Aorta (tissue), 5 donors: ENCODE measurements around the gene PTPRM. TPM values are rescaled to one million over a fixed set of nuclear protein-coding genes. Genes with fewer than 3 reads are reported as not detected.

ENCODE experiments used
- ATAC-seq: fragments of 200-7000 bp; cut with Tn5 transposase; one replicate; pipeline ENCODE4 v1.9.1; 2022; ENCODE audit warnings: moderate library complexity; ENCODE audit not compliant: low FRiP score
- DNase-seq, 2 donors: peaks; one replicate each; pipeline ENCODE4 v3.0.0-alpha.2; 2020
- H3K27ac ChIP-seq, 2 donors: one replicate each; pipeline ENCODE4 v1.5.1; 2013; ENCODE audit warnings: low read length in 2 of 2, mild to moderate bottlenecking in 2 of 2, moderate library complexity in 2 of 2, control low read depth in 1 of 2, inconsistent platforms in 1 of 2, low read depth in 1 of 2
- H3K27me3 ChIP-seq, 2 donors: one replicate each; pipeline ENCODE4 v1.6.1; 2013; ENCODE audit warnings: control low read depth in 1 of 2, low read length in 1 of 2, mild to moderate bottlenecking in 1 of 2, moderate library complexity in 1 of 2; ENCODE audit not compliant: insufficient read depth in 2 of 2, control insufficient read depth in 1 of 2
- H3K36me3 ChIP-seq, 2 donors: one replicate each; pipeline ENCODE4 v1.6.1; 2013; ENCODE audit warnings: control low read depth in 1 of 2, low read length in 1 of 2, mild to moderate bottlenecking in 1 of 2; ENCODE audit not compliant: insufficient read depth in 2 of 2, control insufficient read depth in 1 of 2
- H3K4me1 ChIP-seq, 2 donors: one replicate each; pipeline ENCODE4 v1.6.1; 2013; ENCODE audit warnings: low read length in 2 of 2, control low read depth in 1 of 2, mild to moderate bottlenecking in 1 of 2, moderate library complexity in 1 of 2; ENCODE audit not compliant: insufficient read depth in 2 of 2, control insufficient read depth in 1 of 2
- H3K4me3 ChIP-seq, 2 donors: one replicate each; pipeline ENCODE4 v1.5.1; 2013; ENCODE audit warnings: low read length in 2 of 2, control low read depth in 1 of 2, mild to moderate bottlenecking in 1 of 2
- H3K9me3 ChIP-seq: one replicate; pipeline ENCODE4 v1.6.1; 2013; ENCODE audit warnings: mild to moderate bottlenecking, low read length; ENCODE audit not compliant: control insufficient read depth
- WGBS, 2 donors: extraction: QIAGEN DNeasy Blood & Tissue Kit; methylation state at CpG; one replicate each; pipeline ENCODE4 v1.1.7; 2013; 5-methylcytosine and 5-hydroxymethylcytosine counted together
- intact Hi-C, 2 donors: fragments of 100-400 bp; cut with DNase I; formaldehyde crosslinking; loops; one replicate each; pipeline versions ENCODE4 v1.14.2 to v1.15.0; 2022
- polyA plus RNA-seq, 2 donors: library from polyadenylated mRNA; stranded (reverse); fragments of 200-250 nt; gene quantifications; one replicate each; pipeline ENCODE4 v1.2.3, GENCODE V29; 2013
- total RNA-seq, 2 donors: library from RNA; stranded (reverse); fragmentation: NEBNext Ultra II Directional; extraction: Animal tissue kit (Norgen Biotek cat#: 25700); gene quantifications; one replicate each; pipeline ENCODE4 v1.2.1, GENCODE V29; 2021
- donor health status: healthy with polysubstance abuse.
- donor health status: Bipolar disorder and iron deficiency.
- donor health status: DM: no; HTN: no; CAD: no.
- donor health status: DM: no; HTN: no; CAD: no.
- donor health status: DM: yes; HTN: yes; CAD: no.

The PTPRM gene
- total and polyA plus RNA-seq, 4 donors, result 10.6 to 98.9 (median 65.6) TPM

DNA sequence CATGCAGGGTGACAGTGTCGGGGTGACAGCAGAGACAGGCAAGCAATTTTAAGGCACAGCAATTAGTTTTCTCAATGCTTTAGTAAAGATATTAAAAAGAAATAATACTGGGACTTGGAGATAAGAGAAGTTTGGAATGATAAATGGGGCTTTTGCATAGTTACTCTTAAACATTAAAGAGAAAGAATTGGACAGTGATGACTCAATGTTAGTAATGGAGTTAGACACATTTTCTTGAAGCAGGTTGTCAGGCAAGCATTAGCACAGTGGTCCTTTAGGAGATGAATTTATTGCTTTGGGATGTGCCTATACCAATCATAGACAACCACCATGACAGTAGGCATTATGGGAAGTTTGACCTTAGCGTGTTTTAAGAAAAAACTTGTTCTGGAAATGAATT is 813.8 kb downstream of the PTPRM start:
- WGBS, 2 donors, result 83 to 85% methylated on average over 2 of the region's 2 CpGs
- Histone ChIP-seq H3K4me1 (no peaks in the 10 kb centered on the region), H3K4me3 (no peak overlapping the region), H3K9me3 (no peaks in the 10 kb centered on the region), H3K27ac (no peak overlapping the region), H3K36me3 (peaks cover 0 to 1% of the 10 kb centered on the region in 2 donors), H3K27me3 (no peaks in the 10 kb centered on the region)
- ATAC-seq, result no peak
- DNase-seq, result no peak
- intact Hi-C loops, result no loop called here

DNA sequence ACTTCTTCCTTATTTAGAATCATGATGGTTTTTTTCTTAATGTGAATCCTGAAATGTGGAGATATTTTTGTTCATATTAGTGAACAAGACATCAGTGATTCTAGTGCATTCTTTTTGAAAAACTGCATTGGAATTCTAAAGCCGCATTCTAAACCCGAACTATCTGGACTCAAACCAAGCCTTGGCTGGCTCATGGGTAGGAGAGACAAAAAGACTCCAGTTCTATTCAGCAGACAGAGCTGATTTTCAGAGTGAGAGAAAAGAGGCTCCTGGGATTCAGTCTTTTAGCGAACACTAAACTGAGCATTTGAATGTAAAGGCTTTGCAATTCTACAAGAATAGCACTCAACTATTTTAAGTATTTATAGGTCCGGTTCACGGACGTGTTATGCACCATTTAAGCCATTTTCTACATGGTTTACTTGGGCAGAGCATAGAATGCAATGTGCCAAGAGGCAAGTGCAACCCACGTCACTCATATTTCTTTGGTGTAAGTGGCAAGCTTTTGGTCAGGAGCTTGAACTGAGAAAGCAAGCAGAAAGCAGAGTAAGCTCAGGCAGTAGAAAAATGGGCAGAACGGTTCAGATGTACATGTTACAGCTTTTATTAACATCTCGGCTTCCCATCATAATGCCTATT is 814.8 kb downstream of the PTPRM start:
- peaks cover 0 to 1% of the 10 kb centered on the region in 2 donors for H3K36me3 ChIP-seq
- DNase-seq (no peak), ATAC-seq (no peak)
- H3K4me1 ChIP-seq, result no peaks in the 10 kb centered on the region
- no peaks in the 10 kb centered on the region for H3K9me3 ChIP-seq
- peak overlapping the region; percentile 12 to 59 for H3K27ac ChIP-seq
- no peaks in the 10 kb centered on the region for H3K27me3 ChIP-seq
- no peak overlapping the region for H3K4me3 ChIP-seq
- WGBS, 2 donors, result 4 to 7% methylated on average over 9 of the region's 9 CpGs
- intact Hi-C loops, result no loop called here

DNA sequence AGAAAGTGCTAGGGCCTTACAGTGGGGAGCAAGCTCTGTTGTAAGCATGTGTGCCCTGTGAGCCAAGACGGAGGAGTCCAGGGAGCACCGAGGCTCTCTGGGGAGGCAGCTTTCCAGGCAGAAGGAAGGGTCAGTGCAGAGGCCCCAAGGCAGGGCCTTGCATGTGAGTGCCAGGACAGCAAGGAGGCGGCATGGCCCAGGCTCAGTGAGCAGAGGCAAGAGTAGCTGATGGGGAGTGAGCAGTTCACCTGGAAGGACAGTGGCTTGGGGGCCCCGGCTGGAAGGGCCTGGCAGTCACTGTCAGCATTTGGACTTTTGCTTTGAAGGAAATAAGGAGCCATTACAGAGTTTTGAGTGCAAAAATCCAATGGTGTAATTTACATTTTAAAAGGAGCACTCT is 818.3 kb downstream of the PTPRM start:
- no peak overlapping the region for H3K27ac ChIP-seq
- no peaks in the 10 kb centered on the region for H3K27me3 ChIP-seq
- peaks cover 0 to 4% of the 10 kb centered on the region in 2 donors for H3K36me3 ChIP-seq
- no peaks in the 10 kb centered on the region for H3K4me1 ChIP-seq
- intact Hi-C loops, result loop anchor here in 1 of 2 donors (5.0 kb wide), 2 partner anchors 598 to 1113 kb away; no protein-coding TSS in a partner anchor
- no peaks in the 10 kb centered on the region for H3K9me3 ChIP-seq
- DNase-seq, result no peak
- H3K4me3 ChIP-seq, result no peak overlapping the region
- 90 to 92% methylated on average over 4 of the region's 4 CpGs for WGBS, 2 donors
- ATAC-seq, result no peak

DNA sequence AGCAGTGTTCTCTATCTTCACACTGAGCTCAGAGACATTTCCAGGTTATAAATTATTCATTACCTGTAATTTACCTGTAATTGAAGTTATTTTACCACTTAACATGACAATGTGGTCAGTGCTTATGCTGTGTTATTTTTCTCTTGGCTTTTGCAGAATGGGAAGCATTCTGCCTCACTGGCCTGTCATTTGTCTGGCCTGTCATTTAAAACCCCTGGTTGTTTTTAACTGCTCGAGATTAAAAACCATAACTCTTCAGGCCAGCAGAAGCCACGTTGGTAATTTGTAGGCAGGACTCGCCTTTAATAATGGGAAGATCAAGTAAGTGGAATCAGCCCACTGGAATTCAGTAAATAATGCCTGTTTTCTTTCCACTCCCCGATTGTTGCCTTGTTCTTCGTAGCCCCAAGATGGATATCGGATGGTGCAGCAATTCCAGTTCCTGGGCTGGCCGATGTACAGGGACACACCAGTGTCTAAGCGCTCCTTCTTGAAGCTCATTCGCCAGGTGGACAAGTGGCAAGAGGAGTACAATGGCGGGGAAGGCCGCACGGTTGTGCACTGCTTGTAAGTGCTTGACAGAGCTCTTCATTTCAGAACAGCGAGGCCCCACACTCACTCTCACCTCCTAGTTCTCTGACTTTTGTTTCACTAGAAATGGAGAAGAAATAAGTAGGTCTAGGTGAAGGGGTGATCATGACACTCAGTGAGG is 819.7 kb downstream of the PTPRM start:
- 77 to 84% methylated on average over 12 to 13 of the region's 13 CpGs for WGBS, 2 donors
- ATAC-seq, result no peak
- H3K9me3 ChIP-seq, result no peaks in the 10 kb centered on the region
- no peak overlapping the region for H3K27ac ChIP-seq
- H3K36me3 ChIP-seq, result peaks cover 0 to 4% of the 10 kb centered on the region in 2 donors
- intact Hi-C loops, result loop anchor here in 1 of 2 donors (5.0 kb wide), 2 partner anchors 600 to 1115 kb away; no protein-coding TSS in a partner anchor
- H3K27me3 ChIP-seq, result no peaks in the 10 kb centered on the region
- H3K4me3 ChIP-seq, result no peak overlapping the region
- no peak for DNase-seq
- H3K4me1 ChIP-seq, result no peaks in the 10 kb centered on the region

DNA sequence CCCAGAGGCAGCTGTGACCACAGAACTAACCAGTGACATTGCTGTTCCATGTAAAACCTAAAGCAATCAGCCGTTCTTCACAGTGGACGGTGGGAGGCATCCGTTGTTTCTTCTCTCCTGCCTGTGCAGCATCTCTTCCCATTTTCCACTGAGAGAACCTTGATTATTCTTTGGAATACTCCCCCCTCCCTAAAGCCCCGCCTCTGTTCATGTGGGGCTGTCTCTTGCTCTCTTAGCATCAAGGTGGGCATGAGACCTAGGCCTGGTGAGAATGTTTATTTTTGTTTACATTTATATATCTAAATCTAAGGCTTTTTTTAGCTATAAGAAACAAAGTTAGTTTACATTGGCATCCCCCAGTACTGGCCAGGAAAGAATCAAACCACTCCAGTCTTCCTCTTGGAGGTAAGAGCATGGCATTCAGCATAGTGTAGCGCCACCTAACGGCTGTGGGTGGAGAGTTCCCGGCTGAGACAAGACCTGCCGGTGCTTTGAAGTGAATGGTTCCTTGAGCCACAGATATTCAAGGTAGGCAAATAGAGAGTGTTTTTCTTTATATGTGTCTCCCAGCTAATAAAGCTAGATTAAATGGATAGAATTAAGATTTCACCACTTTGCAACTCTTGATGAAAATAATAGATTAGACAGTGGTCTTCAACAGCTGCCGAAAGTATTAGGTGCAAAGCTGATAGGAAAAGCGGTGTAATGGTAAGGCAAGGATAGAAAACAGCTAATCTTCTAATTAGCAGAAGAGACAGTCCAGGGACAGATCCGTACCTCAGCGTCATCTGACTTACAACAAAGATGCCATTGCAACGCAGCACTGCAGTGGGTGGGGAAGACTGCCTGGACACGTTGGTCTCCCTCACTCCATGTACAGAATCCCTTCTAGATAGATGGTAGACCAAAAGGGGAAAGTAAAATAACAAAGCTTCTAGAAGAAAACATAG is 822.5 kb downstream of the PTPRM start:
- Histone ChIP-seq H3K4me3 (no peak overlapping the region), H3K27me3 (no peaks in the 10 kb centered on the region), H3K27ac (no peak overlapping the region), H3K4me1 (no peaks in the 10 kb centered on the region), H3K9me3 (no peaks in the 10 kb centered on the region), H3K36me3 (peaks cover 0 to 5% of the 10 kb centered on the region in 2 donors)
- intact Hi-C loops, result loop anchor here in 1 of 2 donors (5.0 kb wide), 3 partner anchors 442 to 1117 kb away; no protein-coding TSS in a partner anchor
- peak; percentile 65 for ATAC-seq
- DNase-seq, result peak; percentile 70 to 84
- WGBS, 2 donors, result 63% methylated on average over 14 of the region's 14 CpGs

DNA sequence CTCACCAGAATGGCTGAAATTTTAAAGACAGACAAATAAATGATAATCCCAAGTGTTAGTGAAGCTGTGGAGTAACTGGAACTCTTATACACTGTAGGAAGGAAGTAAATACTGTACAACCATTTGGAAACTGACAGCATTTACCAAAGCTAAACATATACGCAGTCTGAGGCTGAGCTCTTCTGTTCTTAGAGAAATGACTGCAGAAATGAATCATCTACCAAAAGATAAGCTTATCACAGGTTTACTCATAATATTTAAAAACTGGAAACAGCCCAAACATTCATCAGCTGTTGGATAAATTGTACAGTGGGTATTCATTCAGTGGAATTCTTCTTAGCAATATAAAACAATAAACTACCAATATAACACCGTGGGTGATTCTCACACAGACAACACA is 824.0 kb downstream of the PTPRM start:
- Histone ChIP-seq H3K27ac (no peak overlapping the region), H3K27me3 (no peaks in the 10 kb centered on the region), H3K9me3 (no peaks in the 10 kb centered on the region), H3K36me3 (peaks cover 0 to 8% of the 10 kb centered on the region in 2 donors), H3K4me1 (no peaks in the 10 kb centered on the region), H3K4me3 (no peak overlapping the region)
- 68 to 70% methylated on average over 2 of the region's 2 CpGs for WGBS, 2 donors
- intact Hi-C loops, result loop anchor here in 1 of 2 donors (5.0 kb wide), 1 partner anchor 444 kb away; no protein-coding TSS in a partner anchor
- DNase-seq (no peak), ATAC-seq (no peak)

DNA sequence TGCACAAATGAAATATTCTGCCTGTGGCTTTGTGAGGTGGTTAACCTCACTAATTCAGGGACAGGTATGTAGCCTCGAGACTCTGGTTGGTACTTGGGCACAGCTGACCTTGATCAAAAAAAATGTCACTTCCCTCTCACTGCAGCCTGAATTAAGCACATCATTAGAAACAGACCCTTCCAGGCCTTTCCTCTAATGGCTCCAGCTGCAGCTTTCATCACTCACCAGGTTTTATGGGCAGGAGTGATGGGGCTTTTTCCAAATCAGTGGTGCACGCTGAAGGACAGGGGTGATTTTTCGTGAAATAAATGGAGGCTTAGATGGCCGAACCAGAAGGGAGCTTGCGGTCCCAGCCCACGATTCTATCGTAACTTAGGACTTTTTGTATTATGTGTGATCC is 829.1 kb downstream of the PTPRM start:
- H3K36me3 ChIP-seq, result peaks cover 0 to 4% of the 10 kb centered on the region in 2 donors
- ATAC-seq (no peak), DNase-seq (no peak)
- H3K27ac ChIP-seq, result no peak overlapping the region
- H3K4me3 ChIP-seq, result no peak overlapping the region
- H3K9me3 ChIP-seq, result no peaks in the 10 kb centered on the region
- no peaks in the 10 kb centered on the region for H3K27me3 ChIP-seq
- no peaks in the 10 kb centered on the region for H3K4me1 ChIP-seq
- 89 to 95% methylated on average over 7 of the region's 7 CpGs for WGBS, 2 donors
- intact Hi-C loops, result no loop called here

DNA sequence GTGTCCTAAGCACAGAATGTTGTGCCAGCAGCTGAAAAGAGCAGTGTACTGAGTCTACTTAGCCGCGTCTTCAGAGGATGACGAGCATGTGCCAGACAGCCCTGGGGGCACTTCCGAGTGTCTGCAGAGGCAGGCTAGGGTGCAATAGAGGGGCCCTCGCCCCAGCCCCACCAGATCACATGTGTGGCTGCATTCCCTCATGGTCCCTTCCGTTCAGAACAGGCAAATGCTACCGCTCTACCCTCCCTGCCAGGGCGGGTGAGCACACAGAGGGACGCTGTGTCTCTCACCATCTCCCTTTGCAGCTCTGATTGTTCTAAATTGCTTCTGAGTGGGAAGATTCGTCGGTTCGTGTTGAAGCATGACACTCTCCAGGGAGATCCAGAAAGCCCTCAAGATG is 829.9 kb downstream of the PTPRM start:
- H3K27ac ChIP-seq, result no peak overlapping the region
- 75 to 79% methylated on average over 12 of the region's 12 CpGs for WGBS, 2 donors

More for the DNA sequence above, 829.9 kb downstream of the PTPRM start:
- ATAC-seq (no peak), DNase-seq (no peak)
- Histone ChIP-seq H3K9me3 (no peaks in the 10 kb centered on the region), H3K36me3 (peaks cover 0 to 4% of the 10 kb centered on the region in 2 donors), H3K27me3 (no peaks in the 10 kb centered on the region), H3K4me1 (no peaks in the 10 kb centered on the region), H3K4me3 (no peak overlapping the region)
- intact Hi-C loops, result no loop called here
